ENCODE data around the gene MSLN. TPM values are rescaled to one million over a fixed set of nuclear protein-coding genes. Genes with fewer than 3 reads are reported as not detected.

The MSLN gene
- polyA plus RNA-seq, 2 of the 4 experiments (the other 2 are of a cell fraction) = 2.4 to 3.6 TPM

- TF ChIP-seq CBX2 (IDR thresholded peaks at IDR 0.05; ENCODE audit: borderline replicate concordance, low read depth) = no peak
- TF ChIP-seq CHD4 (IDR thresholded peaks at IDR 0.05; ENCODE audit: borderline replicate concordance) = no peak
- TF ChIP-seq KDM1A (IDR thresholded peaks at IDR 0.05; ENCODE audit: low read depth) = no peak
- TF ChIP-seq RAD21 (conservative IDR thresholded peaks at IDR 0.05 in 1 of 2, IDR thresholded peaks at IDR 0.05 in 1 of 2) = no peak
- TF ChIP-seq PHF8 (IDR thresholded peaks at IDR 0.05; ENCODE audit: borderline replicate concordance, low read depth) = 0 out of 2 replicates have a peak, but pooled peaks have one; percentile 49
- no peak for TF ChIP-seq HMGXB4 (CRISPR knock-in tag; IDR thresholded peaks at IDR 0.05; ENCODE audit: borderline replicate concordance)
- no peak for TF ChIP-seq NPAS2 (CRISPR knock-in tag; IDR thresholded peaks at IDR 0.05; ENCODE audit: borderline replicate concordance)
- no peak; the same call in 2 of the 3 replicates for TF ChIP-seq BCL3 (IDR thresholded peaks at IDR 0.05)
- TF ChIP-seq RCOR1 (IDR thresholded peaks at IDR 0.05; ENCODE audit: low read depth, low read length) = no peak
- TF ChIP-seq CHD2 (IDR thresholded peaks at IDR 0.05; ENCODE audit: low read length, partially characterized antibody) = no peak
- TF ChIP-seq ZC3H11A (IDR thresholded peaks at IDR 0.05) = no peak
- no peak for TF ChIP-seq CBX8 (IDR thresholded peaks at IDR 0.05)
- no peak for TF ChIP-seq CEBPB (IDR thresholded peaks at IDR 0.05)
- 0 out of 2 replicates have a peak, but pooled peaks have one; percentile 44 for TF ChIP-seq TFCP2L1 (CRISPR knock-in tag; IDR thresholded peaks at IDR 0.05)
- no peak; the same call in 1 of the 2 replicates for TF ChIP-seq HOXA7 (CRISPR knock-in tag; IDR thresholded peaks at IDR 0.05)
- TF ChIP-seq E2F6 (IDR thresholded peaks at IDR 0.05; ENCODE audit: borderline replicate concordance, low read depth) = no peak
- TF ChIP-seq ZFP36 (IDR thresholded peaks at IDR 0.05; ENCODE audit: borderline replicate concordance, partially characterized antibody) = no peak
- TF ChIP-seq SREBF2 (IDR thresholded peaks at IDR 0.05) = no peak
- 0 out of 2 replicates have a peak, but pooled peaks have one; percentile 50 for TF ChIP-seq POLR2AphosphoS2 (conservative IDR thresholded peaks at IDR 0.05; ENCODE audit: low read length)
- TF ChIP-seq NR3C1 (IDR thresholded peaks at IDR 0.05) = no peak
- TF ChIP-seq ESRRA (IDR thresholded peaks at IDR 0.05; ENCODE audit: borderline replicate concordance, low read length) = no peak
- TF ChIP-seq HOXB5 (CRISPR knock-in tag; IDR thresholded peaks at IDR 0.05) = no peak
- peak; percentile 73 for TF ChIP-seq MAX (IDR thresholded peaks at IDR 0.05)
- TF ChIP-seq CTCF (IDR thresholded peaks at IDR 0.05) = peak; percentile 30; the same call in 2 of the 3 replicates
- no peak for TF ChIP-seq FOSB (CRISPR knock-in tag; IDR thresholded peaks at IDR 0.05)
- TF ChIP-seq POLR2A (IDR thresholded peaks at IDR 0.05; ENCODE audit: low read length) = no peak; the same call in 1 of the 2 replicates
- TF ChIP-seq TP53 (CRISPR knock-in tag; IDR thresholded peaks at IDR 0.05) = no peak
Observed at GRCh38 chr16:720447-720989, 40.0 kb upstream of the MSLN start (continued).
